NCI-H345 treated with DMSO at 0.1 percent for 48 hours (cell line): ENCODE data around the gene RAB4B.
A peak's percentile ranks its signal among the peaks of the same experiment; 100 is the strongest.
"Not testable (repeated sequence)": the region's sequence is repeated elsewhere in the genome, so short reads cannot be mapped to it uniquely, and the experiment has no call there.

Source experiments
- DNase-seq: peaks from one replicate; lab custom pipeline; 2025; ENCODE audit not compliant: unreplicated experiment; lab: John Stamatoyannopoulos, UW

The RAB4B gene

GRCh38 chr19:40776932-40777644 lies 959 bp upstream of the RAB4B start:
- DNase-seq, result peak; percentile 99

DNA sequence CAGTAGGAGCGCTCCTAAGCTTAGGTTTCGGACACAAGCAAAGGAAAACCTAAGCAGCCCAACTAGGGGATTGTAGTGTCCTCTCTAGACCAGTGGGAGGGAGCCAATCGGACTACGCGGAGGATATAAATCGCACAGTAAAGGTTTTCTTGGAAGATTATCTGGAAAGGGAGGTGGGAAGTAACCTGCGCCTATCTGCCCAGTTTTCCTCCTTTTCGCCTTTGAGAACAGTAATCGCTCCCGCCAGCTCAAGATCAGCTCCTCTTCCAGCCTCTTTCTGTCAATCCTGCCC lies 456 bp upstream of the RAB4B start:
- DNase-seq, result no peak

- DNase-seq, result no peak
These were observed 748 bp downstream of the RAB4B start for GRCh38 chr19:40778706-40779284.

DNA sequence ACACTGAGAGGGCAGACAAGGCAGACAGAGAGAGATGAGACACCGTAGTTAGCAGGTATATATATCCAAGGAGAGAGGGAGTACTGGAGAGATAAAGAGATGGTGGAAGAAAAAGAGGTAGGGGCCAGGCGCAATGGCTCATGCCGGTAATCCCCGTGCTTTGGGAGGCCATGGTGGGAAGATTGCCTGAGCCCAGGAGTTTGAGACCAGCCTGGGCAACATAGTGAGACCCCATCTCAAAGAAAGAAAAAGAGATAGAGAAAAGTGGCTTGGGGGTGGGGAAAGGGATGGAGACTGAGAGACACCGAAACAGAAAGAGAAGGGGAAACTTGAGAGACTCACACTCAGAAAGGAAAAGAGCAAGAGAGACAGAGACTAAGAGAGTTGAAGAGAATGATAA lies 2.5 kb downstream of the RAB4B start:
- no peak for DNase-seq

DNA sequence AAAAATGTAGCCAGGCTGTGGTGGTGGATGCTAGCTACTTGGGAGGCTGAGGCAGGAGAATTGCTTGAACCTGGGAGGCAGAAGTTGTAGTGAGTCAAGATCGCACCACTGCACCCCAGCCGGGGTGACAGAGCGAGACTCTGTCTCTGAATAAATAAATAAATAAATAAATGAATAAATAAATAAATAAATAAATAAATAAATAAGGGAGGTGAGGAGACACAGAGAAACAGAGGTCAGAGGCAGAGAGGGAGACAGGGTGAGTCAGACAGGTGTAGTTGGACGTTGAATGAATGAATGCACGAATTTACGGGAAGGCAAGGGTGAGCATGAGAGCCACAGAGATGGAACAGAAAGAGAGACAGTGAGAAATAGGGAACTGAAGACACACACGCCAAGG lies 3.1 kb downstream of the RAB4B start:
- DNase-seq, result no peak

DNA sequence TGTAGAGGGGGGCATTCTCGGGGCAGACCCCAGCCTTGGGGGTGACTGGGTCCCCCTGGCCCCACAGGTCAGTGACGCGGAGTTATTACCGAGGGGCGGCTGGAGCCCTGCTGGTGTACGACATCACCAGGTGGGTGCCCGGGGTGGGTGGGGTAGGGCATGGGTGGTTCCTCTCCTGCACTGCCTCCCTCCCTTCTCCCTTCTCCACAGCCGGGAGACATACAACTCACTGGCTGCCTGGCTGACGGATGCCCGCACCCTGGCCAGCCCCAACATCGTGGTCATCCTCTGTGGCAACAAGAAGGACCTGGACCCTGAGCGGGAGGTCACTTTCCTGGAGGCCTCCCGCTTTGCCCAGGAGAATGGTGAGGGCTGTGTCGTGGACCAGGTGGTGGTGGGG lies 5.7 kb downstream of the RAB4B start:
- no peak for DNase-seq

DNA sequence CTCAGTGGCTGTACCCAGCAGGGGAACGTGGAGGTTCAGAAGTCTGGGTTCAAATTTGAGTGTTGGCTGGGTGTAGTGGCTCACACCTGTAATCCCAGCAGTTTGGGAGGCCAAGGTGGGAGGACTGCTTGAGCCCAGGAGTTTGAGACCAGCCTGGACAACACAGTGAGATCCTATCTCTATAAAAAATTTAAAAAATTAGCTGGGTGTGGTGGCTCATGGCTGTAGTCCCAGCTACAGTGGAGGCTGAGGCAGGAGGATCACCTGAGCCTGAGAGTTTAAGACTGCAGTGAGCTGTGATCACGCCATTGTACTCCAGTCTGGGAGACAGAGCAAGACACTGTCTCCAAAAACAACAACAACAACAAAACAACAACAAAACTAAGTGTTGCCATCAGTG lies 6.1 kb downstream of the RAB4B start:
- not testable (repeated sequence) for DNase-seq

- DNase-seq, result no peak
These were observed 7.5 kb downstream of the RAB4B start for GRCh38 chr19:40785526-40785925.

- no peak for DNase-seq
These were observed 8.3 kb downstream of the RAB4B start for GRCh38 chr19:40786060-40787037.

DNA sequence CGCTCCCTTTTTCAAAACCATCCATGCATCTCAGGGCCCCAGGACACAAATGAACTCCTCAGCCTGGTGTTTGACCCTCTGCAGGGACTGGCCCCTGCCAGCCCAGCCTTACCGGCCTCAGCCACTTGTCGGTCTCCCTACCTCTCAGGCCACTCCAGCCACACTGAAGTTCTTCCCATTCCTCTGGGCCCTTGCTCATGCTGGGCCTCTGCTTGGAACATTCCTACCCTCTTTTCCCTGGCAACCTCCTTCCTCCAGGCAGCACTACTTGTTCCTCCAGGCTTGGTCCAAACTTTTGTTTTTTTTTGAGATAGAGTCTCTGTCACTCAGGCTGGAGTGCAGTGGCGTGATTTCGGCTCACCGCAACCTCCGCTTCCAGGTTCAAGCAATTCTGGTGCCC lies 13.3 kb downstream of the RAB4B start:
- DNase-seq, result no peak

GRCh38 chr19:40791996-40792395 lies 13.9 kb downstream of the RAB4B start:
- no peak for DNase-seq

- no peak for DNase-seq
These were observed 19.3 kb downstream of the RAB4B start for GRCh38 chr19:40797166-40797962.

DNA sequence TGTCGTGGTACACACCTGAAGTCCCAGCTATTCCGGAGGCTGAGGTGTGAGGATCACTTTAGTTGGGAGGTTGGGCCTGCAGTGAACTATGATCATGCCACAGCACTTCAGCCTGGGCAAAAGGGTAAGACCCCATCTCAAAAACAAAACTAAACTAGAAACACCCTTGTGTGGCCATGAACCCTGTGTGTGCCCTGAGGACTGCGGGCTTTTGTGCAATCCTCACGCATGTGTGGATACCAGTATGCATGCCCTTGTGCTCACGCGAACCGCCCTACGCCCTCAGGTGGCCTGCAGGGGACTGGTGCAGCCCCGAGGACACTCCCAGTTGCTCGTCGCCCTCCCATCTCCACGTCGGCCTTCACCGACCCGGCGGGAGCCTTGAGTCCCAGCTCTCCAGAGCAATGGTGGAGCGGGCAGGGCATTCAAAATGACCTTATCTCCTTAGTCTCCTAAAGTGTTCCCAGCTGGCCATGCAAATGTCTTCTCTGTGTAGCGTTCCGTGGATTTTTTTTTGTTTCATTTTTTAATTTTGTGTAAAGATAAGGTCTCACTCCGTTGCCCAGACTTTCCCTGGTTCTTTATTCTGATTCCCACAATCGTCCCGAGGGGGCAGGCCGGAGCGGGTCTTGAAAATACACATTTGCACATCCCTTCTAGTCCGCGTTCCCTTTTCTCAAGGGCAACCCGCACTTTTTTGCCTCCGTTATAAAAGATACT lies 20.1 kb downstream of the RAB4B start:
- DNase-seq, result peak; percentile 92

DNA sequence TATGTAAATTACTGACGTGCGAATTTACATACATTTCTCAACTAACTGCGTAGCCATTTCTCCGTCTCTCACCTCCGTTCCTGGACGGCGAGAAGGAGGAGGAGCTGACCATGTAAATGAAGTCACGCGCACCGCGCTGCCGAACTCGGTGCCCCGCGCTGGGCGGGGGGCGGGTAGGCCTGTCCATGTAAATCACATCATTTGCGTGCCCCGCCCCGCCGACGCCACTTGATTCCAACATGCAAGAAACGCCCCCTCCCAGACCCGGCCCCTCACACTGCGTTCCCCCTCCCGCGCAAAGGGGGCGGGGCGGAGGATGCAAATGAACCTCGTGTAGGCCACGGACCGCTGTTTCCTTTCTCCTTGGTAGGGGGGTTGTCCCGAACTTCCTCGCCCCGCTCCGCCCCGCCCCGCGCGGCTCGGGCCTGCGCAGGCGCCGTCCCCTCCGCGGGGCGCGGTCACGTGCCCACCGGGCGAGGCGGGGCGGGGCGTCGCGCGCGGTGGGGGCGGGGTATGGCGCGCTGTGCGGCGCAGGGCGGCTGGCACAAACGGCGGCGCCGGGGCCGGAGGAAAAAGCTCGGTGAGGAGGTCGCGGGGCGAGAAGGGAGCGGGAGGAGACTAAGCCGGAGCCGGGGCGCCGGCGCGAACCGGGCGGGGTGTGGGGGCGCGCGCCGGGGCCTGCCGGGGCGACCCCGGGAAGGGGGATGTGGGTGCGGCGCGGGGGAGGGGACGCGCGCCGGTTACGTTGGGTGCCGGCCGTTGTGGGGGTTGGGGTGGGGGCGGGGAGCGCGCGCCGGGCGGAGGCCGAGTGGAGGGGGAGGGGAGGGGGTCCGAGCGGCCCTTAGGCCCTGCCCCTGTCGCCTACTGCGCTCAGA lies 20.9 kb downstream of the RAB4B start, which contains the start of gene EGLN2:
Gene EGLN2 (plus strand): TSS at position 509 of the 875 bp plus-strand sequence. CDS start 1,382 bp downstream, outside the sequence.
- DNase-seq, result peak; percentile 100

GRCh38 chr19:40799558-40800338 lies 21.7 kb downstream of the RAB4B start:
- DNase-seq, result no peak

DNA sequence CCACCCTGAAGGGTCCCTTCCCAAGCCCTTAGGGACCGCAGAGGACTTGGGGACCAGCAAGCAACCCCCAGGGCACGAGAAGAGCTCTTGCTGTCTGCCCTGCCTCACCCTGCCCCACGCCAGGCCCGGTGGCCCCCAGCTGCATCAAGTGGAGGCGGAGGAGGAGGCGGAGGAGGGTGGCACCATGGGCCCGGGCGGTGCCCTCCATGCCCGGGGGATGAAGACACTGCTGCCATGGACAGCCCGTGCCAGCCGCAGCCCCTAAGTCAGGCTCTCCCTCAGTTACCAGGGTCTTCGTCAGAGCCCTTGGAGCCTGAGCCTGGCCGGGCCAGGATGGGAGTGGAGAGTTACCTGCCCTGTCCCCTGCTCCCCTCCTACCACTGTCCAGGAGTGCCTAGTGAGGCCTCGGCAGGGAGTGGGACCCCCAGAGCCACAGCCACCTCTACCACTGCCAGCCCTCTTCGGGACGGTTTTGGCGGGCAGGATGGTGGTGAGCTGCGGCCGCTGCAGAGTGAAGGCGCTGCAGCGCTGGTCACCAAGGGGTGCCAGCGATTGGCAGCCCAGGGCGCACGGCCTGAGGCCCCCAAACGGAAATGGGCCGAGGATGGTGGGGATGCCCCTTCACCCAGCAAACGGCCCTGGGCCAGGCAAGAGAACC lies 22.4 kb downstream of the RAB4B start:
- DNase-seq, result no peak

- no peak for DNase-seq
These were observed 22.9 kb downstream of the RAB4B start for GRCh38 chr19:40800997-40801377.
